A549 treated with DMSO at 1 μM for 4 hours (cell line): ENCODE measurements around the gene TERC. TPM values are rescaled to one million over a fixed set of nuclear protein-coding genes. Genes with fewer than 3 reads are reported as not detected.

Experiments
- total RNA-seq: library from RNA; stranded (reverse); fragments of 200-300 nt; extraction: Qiagen RNA extraction; gene quantifications from 5 replicates; pipeline ENCODE4 v1.2.3, GENCODE V29; 2022; ENCODE audit warnings: low read depth

TERC gene
- total RNA-seq = 0.93 TPM in 1 of 5 replicates, not detected in the others

DNA sequence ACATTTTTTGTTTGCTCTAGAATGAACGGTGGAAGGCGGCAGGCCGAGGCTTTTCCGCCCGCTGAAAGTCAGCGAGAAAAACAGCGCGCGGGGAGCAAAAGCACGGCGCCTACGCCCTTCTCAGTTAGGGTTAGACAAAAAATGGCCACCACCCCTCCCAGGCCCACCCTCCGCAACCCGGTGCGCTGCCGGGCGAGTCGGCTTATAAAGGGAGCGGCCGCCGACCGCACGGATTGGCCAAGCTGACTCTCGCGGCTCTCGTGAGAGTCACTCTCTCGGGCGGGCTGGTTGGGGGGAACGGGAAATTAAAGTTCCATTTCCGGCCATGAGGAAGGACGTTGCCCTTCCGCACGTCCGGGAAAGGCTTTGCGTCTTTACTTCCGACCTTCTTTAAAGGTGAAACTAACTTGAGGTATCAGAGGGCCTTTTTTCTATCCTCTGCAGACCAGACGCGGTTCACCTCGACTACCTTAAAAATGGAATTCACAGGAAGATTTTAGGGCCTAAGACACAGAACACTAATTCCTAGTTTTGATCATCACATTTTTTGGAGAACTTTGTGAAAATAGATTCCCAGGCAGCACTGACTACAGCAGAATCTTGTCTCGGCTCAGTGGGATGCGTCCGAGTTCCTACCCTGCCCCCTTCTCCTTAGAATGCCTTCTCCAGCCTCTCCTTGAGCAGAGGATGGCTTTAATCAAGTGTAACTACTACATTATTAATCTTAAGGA lies at the start of gene TERC:
TERC (minus strand) TSS at position 179 of the 731 bp plus-strand sequence.

DNA sequence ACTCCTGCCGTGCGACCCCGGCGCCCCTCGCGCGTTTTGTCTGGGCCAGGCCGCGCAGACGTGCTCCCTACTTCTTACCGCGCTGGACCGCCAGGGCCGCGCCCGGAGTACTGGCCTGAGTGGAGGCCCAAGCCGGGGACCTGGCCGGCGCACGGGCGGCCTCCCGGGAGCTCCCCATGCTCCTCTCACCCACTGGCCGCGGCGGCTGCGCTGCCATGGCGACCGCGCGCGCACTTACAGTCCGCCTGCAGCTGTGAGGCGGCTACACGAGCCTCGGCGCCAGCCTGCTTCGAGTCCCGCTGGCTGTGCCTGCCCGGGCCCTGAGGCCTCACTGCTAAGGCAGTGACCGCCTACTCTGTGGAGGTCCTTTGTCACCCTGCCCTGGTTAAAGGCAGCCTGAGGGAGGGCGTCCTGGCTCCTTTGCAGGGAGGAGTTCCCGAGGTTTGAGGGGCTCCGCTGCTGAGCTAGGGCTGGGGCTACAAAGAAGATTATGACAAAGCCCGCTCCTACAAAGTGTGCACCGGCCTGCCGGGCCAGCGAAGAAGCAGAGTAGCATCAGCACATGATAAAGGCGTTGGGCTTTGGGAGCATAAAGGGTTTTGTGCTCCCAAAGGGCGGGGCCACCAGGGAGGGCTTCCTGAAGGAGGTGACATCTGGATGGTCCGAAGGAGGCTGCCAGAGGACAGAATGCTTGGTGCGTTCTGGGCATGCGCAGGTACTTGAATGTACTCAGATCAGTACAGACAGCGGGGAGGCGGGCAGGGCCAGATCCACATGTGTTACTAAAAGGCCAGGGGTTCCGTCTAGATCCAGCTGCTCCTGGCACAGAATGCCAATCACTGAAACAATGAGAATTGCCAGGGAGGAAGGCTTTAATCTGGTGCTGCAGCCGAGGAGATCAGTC lies 47.7 kb upstream of the TERC start, which contains the start of the genes LRRC34 and LRRIQ4:
LRRC34 (minus strand) TSS at position 573 of the 904 bp plus-strand sequence; CDS start at position 217, 356 bp downstream.
LRRIQ4 (plus strand) TSS at position 539 of the 904 bp plus-strand sequence. CDS start 9,052 bp downstream, outside the sequence.

DNA sequence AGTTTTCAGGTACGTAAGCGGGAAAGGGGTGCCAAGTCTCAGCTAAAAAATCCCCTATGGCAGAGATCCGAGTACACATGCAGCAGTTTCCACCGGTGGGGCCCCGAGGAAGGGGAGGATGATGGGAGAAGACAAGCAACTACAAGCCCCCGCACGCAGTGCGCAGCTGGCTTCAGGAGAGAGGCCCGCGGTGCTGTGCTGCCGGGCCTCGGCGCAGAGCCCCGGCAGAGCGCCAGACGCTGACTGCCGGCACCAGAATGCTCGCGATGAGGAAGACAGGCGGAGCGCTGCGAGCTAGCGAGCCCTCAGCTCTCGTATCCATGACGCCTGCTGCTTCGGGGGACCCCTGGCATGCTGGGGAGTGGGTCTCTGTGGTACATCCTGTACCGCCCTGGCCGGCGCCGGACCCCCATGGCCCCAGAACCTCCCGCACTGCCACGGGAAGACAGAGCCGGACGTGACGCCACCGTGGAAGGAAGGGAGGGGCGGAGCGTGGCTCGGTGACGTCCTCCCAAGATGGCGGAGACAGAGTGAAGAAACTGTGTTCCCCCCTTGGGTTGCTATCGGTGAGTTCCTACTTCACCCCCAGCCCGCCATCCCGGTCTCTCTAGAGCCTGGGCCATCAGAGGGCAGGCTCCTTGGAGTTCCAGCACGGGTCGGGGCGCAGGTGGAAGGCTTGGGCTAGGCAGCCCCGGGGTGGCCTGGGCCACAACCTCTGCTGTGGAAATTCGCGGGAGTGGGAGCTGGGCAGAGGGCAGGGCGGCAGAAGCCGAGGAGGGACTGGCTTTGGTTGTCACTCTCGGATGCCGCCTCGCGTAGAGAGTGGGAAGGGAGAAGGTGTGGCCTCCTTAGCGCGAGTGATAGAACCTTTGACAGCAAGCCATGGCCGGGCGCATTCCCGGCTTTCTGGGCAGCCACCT lies 8.3 kb upstream of the TERC start, which contains the start of gene MYNN:
MYNN (plus strand) TSS at position 500 of the 920 bp plus-strand sequence. CDS start 900 bp downstream, outside the sequence.

DNA sequence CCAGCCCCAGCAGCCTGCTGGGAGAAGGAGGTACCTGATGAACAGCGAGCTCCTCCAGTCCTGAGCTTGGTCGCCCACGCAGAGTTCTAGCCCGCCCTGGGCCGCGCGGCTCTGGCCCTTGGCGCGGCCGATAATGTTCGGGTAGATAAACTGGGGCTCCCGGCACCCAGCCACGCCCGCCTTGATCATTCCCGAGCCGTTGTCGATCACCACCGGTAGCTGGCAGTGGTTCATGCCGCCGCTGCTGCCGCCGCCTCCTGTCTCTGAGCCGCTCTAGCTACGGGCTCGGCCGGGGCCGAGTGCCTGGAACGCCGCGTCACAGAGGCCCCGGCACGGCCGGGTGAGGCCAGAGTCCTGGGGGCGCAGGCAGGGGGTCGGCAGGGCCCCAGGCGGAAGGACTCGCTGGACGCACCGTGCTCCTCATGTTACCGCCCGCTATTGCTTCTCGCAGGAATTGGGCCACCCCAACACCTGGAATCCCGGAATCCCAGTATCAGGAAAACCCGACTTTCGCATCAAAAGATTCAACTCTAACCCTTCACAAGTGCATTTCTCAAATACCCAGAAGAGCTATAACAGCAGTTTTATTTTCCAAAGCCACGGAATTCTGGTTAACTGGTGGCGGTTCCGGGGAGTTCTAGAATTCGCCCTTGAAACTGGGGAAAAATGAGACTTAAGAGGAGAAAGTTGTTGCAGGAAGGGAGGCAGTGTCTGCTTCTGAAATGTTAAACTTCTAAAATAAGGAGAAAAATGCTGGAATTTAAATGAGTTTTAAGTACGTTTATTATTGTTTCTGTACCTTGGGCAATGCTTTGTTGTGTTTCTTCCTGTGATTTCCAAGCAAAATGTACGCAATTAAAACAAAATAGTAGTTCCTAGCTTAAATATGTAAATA lies 4.7 kb upstream of the TERC start, which contains the start of gene ACTRT3:
ACTRT3 (minus strand) TSS at position 275 of the 895 bp plus-strand sequence; CDS start at position 234, 41 bp downstream.

Other genes with a start within 250 kb of the TERC start
- 0.06 TPM in 1 of 5 replicates, not detected in the others for gene MECOM, start 101.3 kb downstream of the TERC start, total RNA-seq
- gene ACTRT3, start 4.5 kb upstream of the TERC start, total RNA-seq = 2.4 to 3.2 TPM (median 2.9 TPM) in 5 replicates
- 8.9 to 11.2 TPM (median 10.0 TPM) in 5 replicates for gene MYNN, start 8.3 kb upstream of the TERC start, total RNA-seq
- not detected in 5 replicates for gene LRRIQ4, start 47.8 kb upstream of the TERC start, total RNA-seq
- not detected in 5 replicates for gene LRRC34, start 47.8 kb upstream of the TERC start, total RNA-seq
- 0.05 TPM in 1 of 5 replicates, not detected in the others for gene LRRC31, start 104.9 kb upstream of the TERC start, total RNA-seq
- gene SAMD7, start 146.5 kb upstream of the TERC start, total RNA-seq = not detected in 5 replicates
- 77.6 to 128 TPM (median 94.4 TPM) in 5 replicates for gene SEC62, start 201.7 kb upstream of the TERC start, total RNA-seq